H1 (cell line): ENCODE results near the gene MTIF3. TPM values are rescaled to one million over a fixed set of nuclear protein-coding genes. Genes with fewer than 3 reads are reported as not detected.

ENCODE experiments used
- CTCF ChIP-seq, 3 experiments: IDR thresholded peaks; 1 replicate in 2 of 3; 2 replicates in 1 of 3; pipeline versions ENCODE4 v1.5.1 to v1.6.1; 2011; ENCODE audit warnings: low read length in 3 of 3, mild to moderate bottlenecking in 3 of 3, inconsistent platforms in 2 of 3, low read depth in 1 of 3, moderate library complexity in 1 of 3; ENCODE audit not compliant: insufficient read depth in 1 of 3; ENCODE audit errors: control extremely low read depth in 1 of 3
- GTF2F1 ChIP-seq: IDR thresholded peaks from 2 replicates; pipeline ENCODE4 v1.6.1; 2012; ENCODE audit warnings: low read depth, low read length, improper control_type of control experiment, borderline replicate concordance
- SIX5 ChIP-seq: IDR thresholded peaks from 2 replicates; pipeline ENCODE4 v1.6.1; 2011; ENCODE audit warnings: mild to moderate bottlenecking, low read depth, low read length
- polyA plus RNA-seq, 7 experiments: library from polyadenylated mRNA; depleted of rRNA in 3 of 7; stranded (reverse) in 5 of 7; unstranded in 2 of 7; fragments of >200 nt in 5 of 7; fragments of 200-250 nt in 2 of 7; gene quantifications; 1 replicate in 5 of 7; 2 replicates in 1 of 7; 4 replicates in 1 of 7; pipeline versions ENCODE4 v1.2.1 to v1.2.3, GENCODE V29; 2011 to 2013; ENCODE audit warnings: missing spikeins in 2 of 7, mixed read lengths in 2 of 7
- total RNA-seq: library from RNA; stranded (reverse); fragmentation: NEBNext Ultra II Directional; extraction: Animal tissue kit (Norgen Biotek cat#: 25700); gene quantifications from 2 replicates; pipeline ENCODE4 v1.2.1, GENCODE V29; 2021

The MTIF3 gene
- total and polyA plus RNA-seq, 2 of the 8 experiments (the other 6 are each of a cell fraction or from before 2014, with no cell fraction given) = 29.4 to 36.4 TPM

- no peak for TF ChIP-seq GTF2F1
- no peak for TF ChIP-seq SIX5
- no peak for TF ChIP-seq CTCF (IDR thresholded peaks at IDR 0.05; ENCODE audit: control extremely low read depth in 1 of 3, insufficient read depth in 1 of 3, low read depth in 1 of 3, low read length in 3 of 3)
These were observed 45.7 kb downstream of the MTIF3 start (continued) for GRCh38 chr13:27404680-27405079.
